Prostate gland (tissue), 2 donors: Measurements from ENCODE around the gene CD81. TPM values are rescaled to one million over a fixed set of nuclear protein-coding genes. Genes with fewer than 3 reads are reported as not detected.

ENCODE experiments used
- DNase-seq: peaks from one replicate; pipeline ENCODE4 v3.0.0-alpha.2; 2019; ENCODE audit warnings: low spot score
- H3K27ac ChIP-seq, 2 donors: fragments of 200-600 bp; sonication (generic); 2 replicates each; pipeline ENCODE4 v1.5.1; 2017 to 2019
- H3K27me3 ChIP-seq: fragments of 200-600 bp; sonication (generic); replicated peaks from 2 replicates; pipeline ENCODE4 v1.5.1; 2019; ENCODE audit not compliant: insufficient read depth
- H3K36me3 ChIP-seq, 2 donors: fragments of 200-600 bp; sonication (generic); 1 replicate in 1 of 2; 2 replicates in 1 of 2; pipeline versions ENCODE4 v1.5.1 to v1.8.1; 2017 to 2019
- H3K4me1 ChIP-seq: fragments of 200-600 bp; sonication (generic); replicated peaks from 2 replicates; pipeline ENCODE4 v1.5.1; 2019
- H3K4me3 ChIP-seq, 2 donors: fragments of 200-600 bp; sonication (generic); 2 replicates each; pipeline ENCODE4 v1.5.1; 2017 to 2019
- H3K9me3 ChIP-seq: fragments of 200-600 bp; sonication (generic); 2 replicates; pipeline ENCODE4 v1.5.1; 2017
- POLR2A ChIP-seq: fragments of 450-650 bp; IDR thresholded peaks from one replicate; pipeline ENCODE4 v1.6.1; 2016; ENCODE audit warnings: antibody characterized with exemption, mild to moderate bottlenecking
- POLR2AphosphoS5 ChIP-seq: sonication (generic); formaldehyde crosslinking; IDR thresholded peaks from one replicate; pipeline ENCODE4 v1.6.1; 2017; ENCODE audit warnings: antibody characterized with exemption
- WGBS: methylation state at CpG from one replicate; pipeline ENCODE4 v1.1.5; 2018; 5-methylcytosine and 5-hydroxymethylcytosine counted together
- intact Hi-C: fragments of 100-400 bp; cut with DNase I; formaldehyde crosslinking; loops from one replicate; pipeline ENCODE4 v1.14.2; 2022
- total RNA-seq, 2 donors: library from RNA; depleted of rRNA; stranded (reverse); fragments of >200 nt; gene quantifications; one replicate each; pipeline ENCODE4 v1.1.0, GENCODE V29; 2016
- TF ChIP-seq, protein P1 (sequence below), 4 experiments: fragments of 200-600 bp in 2 of 4; fragments of 450-650 bp in 2 of 4; sonication (generic) in 2 of 4; IDR thresholded peaks; 1 replicate in 3 of 4; 2 replicates in 1 of 4; pipeline ENCODE4 v1.5.1; 2016 to 2019; ENCODE audit warnings: antibody characterized with exemption in 4 of 4, mild to moderate bottlenecking in 2 of 4, moderate library complexity in 2 of 4

The CD81 gene
- total RNA-seq, 2 donors from 2014 or later, result 472 to 927 TPM

DNA sequence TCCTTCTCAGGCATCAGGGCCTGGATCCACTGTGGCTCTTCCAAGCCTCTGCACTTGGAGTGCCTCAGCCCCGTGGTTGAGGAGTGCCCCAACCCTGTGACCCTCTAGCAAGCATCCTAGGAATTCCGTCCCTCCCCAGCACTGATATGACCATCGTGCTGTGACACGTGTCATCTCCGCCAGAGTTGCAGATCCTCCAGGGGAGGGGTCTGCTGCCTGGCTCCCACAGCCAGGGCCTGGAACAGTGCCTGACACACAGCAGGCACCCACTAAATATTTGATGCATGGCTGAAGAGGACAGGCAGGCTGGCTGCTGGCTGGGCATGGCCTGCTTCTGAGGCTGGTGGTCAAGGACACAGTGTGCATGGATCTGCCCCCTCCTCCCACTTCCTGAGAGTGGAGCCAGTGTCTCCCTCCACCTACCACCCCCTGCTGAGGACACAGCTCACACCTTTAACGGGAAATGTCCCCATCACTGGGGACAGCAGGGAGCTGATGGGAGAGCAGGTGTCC lies 1.7 kb upstream of the CD81 start:
- DNase-seq, result no peak
- Histone ChIP-seq H3K4me1 (peaks cover 13% of the 10 kb centered on the region), H3K27ac (peak overlapping the region; percentile 1 to 45), H3K27me3 (no peaks in the 10 kb centered on the region), H3K9me3 (no peaks in the 10 kb centered on the region), H3K4me3 (no peak overlapping the region), H3K36me3 (no peaks in the 10 kb centered on the region)
- intact Hi-C loops, result no loop called here
- 56% methylated on average over 6 of the region's 6 CpGs for WGBS
- no peak for TF ChIP-seq POLR2A
- TF ChIP-seq, protein P1, sequence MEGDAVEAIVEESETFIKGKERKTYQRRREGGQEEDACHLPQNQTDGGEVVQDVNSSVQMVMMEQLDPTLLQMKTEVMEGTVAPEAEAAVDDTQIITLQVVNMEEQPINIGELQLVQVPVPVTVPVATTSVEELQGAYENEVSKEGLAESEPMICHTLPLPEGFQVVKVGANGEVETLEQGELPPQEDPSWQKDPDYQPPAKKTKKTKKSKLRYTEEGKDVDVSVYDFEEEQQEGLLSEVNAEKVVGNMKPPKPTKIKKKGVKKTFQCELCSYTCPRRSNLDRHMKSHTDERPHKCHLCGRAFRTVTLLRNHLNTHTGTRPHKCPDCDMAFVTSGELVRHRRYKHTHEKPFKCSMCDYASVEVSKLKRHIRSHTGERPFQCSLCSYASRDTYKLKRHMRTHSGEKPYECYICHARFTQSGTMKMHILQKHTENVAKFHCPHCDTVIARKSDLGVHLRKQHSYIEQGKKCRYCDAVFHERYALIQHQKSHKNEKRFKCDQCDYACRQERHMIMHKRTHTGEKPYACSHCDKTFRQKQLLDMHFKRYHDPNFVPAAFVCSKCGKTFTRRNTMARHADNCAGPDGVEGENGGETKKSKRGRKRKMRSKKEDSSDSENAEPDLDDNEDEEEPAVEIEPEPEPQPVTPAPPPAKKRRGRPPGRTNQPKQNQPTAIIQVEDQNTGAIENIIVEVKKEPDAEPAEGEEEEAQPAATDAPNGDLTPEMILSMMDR (IDR thresholded peaks at IDR 0.05), result no peak
- no peak for TF ChIP-seq POLR2AphosphoS5

DNA sequence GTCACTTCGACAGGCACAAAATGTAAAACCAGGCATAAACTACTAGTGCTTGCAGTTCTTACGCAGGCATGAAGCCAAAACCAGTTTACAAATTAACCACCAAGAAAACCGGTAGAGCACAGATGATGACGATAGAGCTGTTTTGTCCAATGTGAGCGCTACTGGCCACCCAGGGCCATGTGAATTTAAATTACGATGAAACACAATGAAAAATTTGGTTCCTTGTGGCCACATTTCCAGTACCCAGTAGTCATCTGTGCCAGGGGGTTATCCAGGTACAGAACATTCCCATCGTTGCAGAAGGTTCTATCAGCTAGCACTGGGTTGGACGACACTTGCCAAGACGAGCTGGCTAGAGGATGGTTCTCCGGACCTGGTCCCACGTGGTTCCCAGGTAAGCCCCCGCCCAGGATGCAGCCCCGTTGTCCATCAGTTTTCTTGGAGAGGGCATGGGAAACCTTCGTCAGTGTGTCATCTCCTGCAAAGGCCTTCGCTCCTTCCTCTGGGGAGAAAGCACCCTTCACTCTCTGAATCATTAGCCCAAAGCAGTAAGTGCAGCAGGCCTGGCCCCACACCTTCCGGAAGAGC lies 1.1 kb upstream of the CD81 start:
- H3K36me3 ChIP-seq, result no peaks in the 10 kb centered on the region
- H3K4me3 ChIP-seq, result no peak overlapping the region
- peak overlapping the region in 1 of 2 donors; percentile 45 for H3K27ac ChIP-seq
- peak; percentile 62 for DNase-seq
- 64% methylated on average over 16 of the region's 16 CpGs for WGBS
- TF ChIP-seq POLR2A (no peak), POLR2AphosphoS5 (peak; percentile 85)
- H3K27me3 ChIP-seq, result no peaks in the 10 kb centered on the region
- intact Hi-C loops, result loop anchor here (2.0 kb wide), 1 partner anchor 65 kb away; no protein-coding TSS in a partner anchor
- H3K9me3 ChIP-seq, result no peaks in the 10 kb centered on the region
- H3K4me1 ChIP-seq, result peaks cover 20% of the 10 kb centered on the region

DNA sequence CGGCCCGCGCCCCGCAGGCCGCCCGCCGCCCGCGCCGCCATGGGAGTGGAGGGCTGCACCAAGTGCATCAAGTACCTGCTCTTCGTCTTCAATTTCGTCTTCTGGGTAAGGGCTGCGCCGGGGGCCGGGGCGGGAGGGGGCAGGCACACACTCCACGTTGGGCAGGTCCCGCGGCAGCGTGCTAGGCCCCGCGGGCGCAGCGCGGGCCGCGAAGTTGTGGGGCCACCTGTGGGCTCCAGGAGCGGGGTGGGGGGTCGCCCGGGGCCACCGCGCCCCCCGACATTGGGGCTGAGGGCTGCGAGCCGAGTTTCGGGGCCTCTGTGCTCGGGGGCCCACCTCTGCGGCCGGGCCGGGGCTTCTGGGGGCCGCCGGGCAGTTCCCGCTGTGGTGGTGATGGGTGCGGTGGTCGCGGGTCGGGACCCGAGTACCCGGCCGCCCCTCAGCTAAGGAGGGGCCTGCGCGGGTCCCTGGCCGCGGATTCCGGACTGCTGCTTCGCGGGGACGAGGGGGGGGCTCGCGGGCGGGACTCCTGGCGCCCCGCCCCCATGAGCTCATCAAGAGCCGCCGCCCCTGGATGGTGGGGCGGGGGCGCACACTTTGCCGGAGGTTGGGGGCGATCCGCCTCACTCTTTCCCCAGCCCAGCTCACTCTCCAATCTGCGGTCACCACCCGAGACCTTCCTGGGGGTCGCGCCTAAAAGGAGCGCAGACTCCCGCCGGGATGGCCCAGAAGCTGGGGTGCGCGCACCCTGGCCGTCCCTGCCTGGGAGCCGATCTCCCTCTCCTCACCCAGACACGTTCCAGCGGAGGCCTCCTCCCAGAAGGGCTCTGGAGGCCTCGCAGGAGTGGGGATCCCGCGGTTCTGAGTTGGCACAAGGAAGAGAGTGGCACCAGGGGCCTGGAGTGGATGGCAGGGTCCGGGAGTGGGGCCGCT lies 667 bp downstream of the CD81 start:
- no peaks in the 10 kb centered on the region for H3K36me3 ChIP-seq
- WGBS, result 0% methylated on average over 44 of the region's 88 CpGs
- intact Hi-C loops, result loop anchor here (2.0 kb wide), 1 partner anchor 67 kb away; no protein-coding TSS in a partner anchor
- H3K9me3 ChIP-seq, result no peaks in the 10 kb centered on the region
- TF ChIP-seq, protein P1 (IDR thresholded peaks at IDR 0.05), result no peak
- TF ChIP-seq POLR2A (peak; percentile 71), POLR2AphosphoS5 (peak; percentile 57)
- H3K4me1 ChIP-seq, result peaks cover 29% of the 10 kb centered on the region
- DNase-seq, result peak; percentile 73
- H3K27me3 ChIP-seq, result no peaks in the 10 kb centered on the region
- peak overlapping the region; percentile 97 to 98 for H3K27ac ChIP-seq
- H3K4me3 ChIP-seq, result peak overlapping the region; percentile 93 to 100

DNA sequence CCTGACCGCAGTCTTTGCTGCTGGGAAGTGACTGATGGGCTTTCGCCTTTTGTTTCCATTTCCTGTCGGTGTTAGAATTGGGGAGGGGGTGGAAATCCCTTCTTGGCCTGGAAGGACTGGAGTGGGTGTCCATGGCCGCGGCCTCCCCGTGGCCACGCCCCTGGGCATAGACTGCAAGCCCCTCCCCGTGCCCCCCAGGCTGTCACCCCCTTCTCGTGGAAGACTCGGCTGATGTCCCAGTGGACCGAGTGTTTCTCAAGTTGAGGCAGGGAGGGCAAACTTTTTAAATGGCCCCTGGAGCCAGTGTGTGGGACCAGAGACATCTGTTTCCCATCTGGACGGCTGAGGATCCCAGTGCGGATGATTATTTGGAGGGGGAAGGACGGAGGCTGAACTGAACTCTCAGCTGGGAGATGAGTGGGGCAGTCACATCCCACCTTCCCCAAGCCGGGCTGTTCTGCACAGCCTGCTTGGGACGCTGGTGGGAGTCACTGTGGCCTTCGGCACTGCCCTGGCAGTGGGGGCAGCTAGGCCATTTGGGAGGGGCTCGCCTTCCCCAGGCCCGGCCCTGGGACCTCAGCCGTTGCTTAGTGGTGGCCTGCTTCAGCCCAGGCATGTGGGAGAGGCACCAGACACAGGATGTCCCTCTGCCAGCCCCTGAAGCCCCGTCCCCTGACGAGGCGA lies 1.6 kb downstream of the CD81 start:
- no peaks in the 10 kb centered on the region for H3K9me3 ChIP-seq
- no peaks in the 10 kb centered on the region for H3K27me3 ChIP-seq
- no peak for DNase-seq
- intact Hi-C loops, result no loop called here
- TF ChIP-seq, protein P1 (IDR thresholded peaks at IDR 0.05), result no peak
- TF ChIP-seq POLR2A (no peak), POLR2AphosphoS5 (no peak)
- peaks cover 38% of the 10 kb centered on the region for H3K4me1 ChIP-seq
- peak overlapping the region; percentile 93 to 100 for H3K4me3 ChIP-seq
- peak overlapping the region; percentile 97 to 98 for H3K27ac ChIP-seq
- 4% methylated on average over 22 of the region's 23 CpGs for WGBS
- H3K36me3 ChIP-seq, result no peaks in the 10 kb centered on the region
